Measurements from ENCODE around the gene KLHL14. TPM values are rescaled to one million over a fixed set of nuclear protein-coding genes. Genes with fewer than 3 reads are reported as not detected.

The KLHL14 gene
- total RNA-seq, 1 experiment from 2014 or later, result not detected

- TF ChIP-seq ZBTB33 (IDR thresholded peaks at IDR 0.05; ENCODE audit: extremely low read depth, insufficient replicate concordance, low read length), result no peak
- TF ChIP-seq EGR1 (IDR thresholded peaks at IDR 0.05; ENCODE audit: low read depth), result no peak
- TF ChIP-seq CTCF (IDR thresholded peaks at IDR 0.05 in 2 of 3, conservative IDR thresholded peaks at IDR 0.05 in 1 of 3; ENCODE audit: borderline replicate concordance in 1 of 3, insufficient read depth in 1 of 3, low read depth in 2 of 3, low read length in 2 of 3), result no peak
- TF ChIP-seq TCF7L2 (IDR thresholded peaks at IDR 0.05; ENCODE audit: borderline replicate concordance, extremely low read depth, insufficient read depth, insufficient read length), result no peak
Measured at GRCh38 chr18:32753656-32754260, 19.1 kb downstream of the KLHL14 start (continued).

GRCh38 chr18:32750328-32750727 lies 22.5 kb downstream of the KLHL14 start:
- CTCF ChIA-PET, result no interaction called here
- Histone ChIP-seq H3K9ac (ENCODE audit: low read length) (no peak overlapping the region), H3K27me3 (ENCODE audit: insufficient read depth, low read length) (0 out of 2 replicates have a peak, but pooled peaks cover 10% of the 10 kb centered on the region), H3K27ac (ENCODE audit: low read depth, low read length) (no peak overlapping the region), H3K36me3 (ENCODE audit: control insufficient read depth in 1 of 2, insufficient read depth in 2 of 2, low read length in 2 of 2) (no peaks in the 10 kb centered on the region), H3K9me2 (ENCODE audit: insufficient read depth) (no peaks in the 10 kb centered on the region), H4K20me1 (ENCODE audit: insufficient read depth) (no peaks in the 10 kb centered on the region), H2AFZ (ENCODE audit: low read depth, low read length, poor library complexity, severe bottlenecking) (no peak overlapping the region), H3K9me3 (ENCODE audit: control insufficient read depth in 1 of 2, insufficient read depth in 1 of 2, low read depth in 1 of 2, low read length in 2 of 2) (no peaks in the 10 kb centered on the region), H3K4me1 (ENCODE audit: control insufficient read depth in 1 of 2, insufficient read depth in 2 of 2, low read length in 2 of 2) (no peaks in the 10 kb centered on the region), H3K4me2 (ENCODE audit: low read length) (no peak overlapping the region), H3K4me3 (replicated peaks in 1 of 2; ENCODE audit: low read depth in 1 of 2, low read length in 2 of 2) (no peak overlapping the region), H3K79me2 (ENCODE audit: insufficient read depth, low read length) (no peaks in the 10 kb centered on the region)
- DNase-seq (ENCODE audit: low read depth, low spot score) (no peak), ATAC-seq (no peak)
- intact Hi-C loops (cut with micrococcal nuclease), result no loop called here
- RAD21 ChIA-PET (ENCODE audit: low non-redundant PET in 1 of 2, low total read pairs in 2 of 2, uncharacterized antibody in 2 of 2, unreplicated experiment in 2 of 2), result no interaction called here
- POLR2A ChIA-PET, result no interaction called here
- no TSS peak for BruUV-seq (replicated peaks)
- TF ChIP-seq ELF1 (IDR thresholded peaks at IDR 0.05; ENCODE audit: borderline replicate concordance, low read depth) (no peak), EGR1 (IDR thresholded peaks at IDR 0.05; ENCODE audit: low read depth) (no peak), REST (IDR thresholded peaks at IDR 0.05; ENCODE audit: low read depth) (no peak), POLR2AphosphoS5 (IDR thresholded peaks at IDR 0.05; ENCODE audit: low read depth, low read length) (no peak), CTCF (IDR thresholded peaks at IDR 0.05 in 2 of 3, conservative IDR thresholded peaks at IDR 0.05 in 1 of 3; ENCODE audit: borderline replicate concordance in 1 of 3, insufficient read depth in 1 of 3, low read depth in 2 of 3, low read length in 2 of 3) (no peak), YY1 (IDR thresholded peaks at IDR 0.05; ENCODE audit: extremely low read depth, insufficient replicate concordance, low read depth, low read length) (no peak), SP1 (IDR thresholded peaks at IDR 0.05; ENCODE audit: low read depth) (no peak)
